ENCODE measurements around the gene TMEM117. TPM values are rescaled to one million over a fixed set of nuclear protein-coding genes. Genes with fewer than 3 reads are reported as not detected.

The TMEM117 gene
- total and polyA plus RNA-seq, 2 donors (not counting 3 experiments of a cell fraction or from before 2014, with no cell fraction given), result 1.2 to 3.8 TPM

- no TSS peak for BruUV-seq (replicated peaks)
- TF ChIP-seq POLR2AphosphoS5 (IDR thresholded peaks at IDR 0.05; ENCODE audit: insufficient read depth, low read depth, low read length), result no peak
- no peak for TF ChIP-seq POLR2A (IDR thresholded peaks at IDR 0.05; ENCODE audit: low read depth, low read length)
- no peak for TF ChIP-seq GATA2 (IDR thresholded peaks at IDR 0.05; ENCODE audit: insufficient read depth, insufficient read length, low read depth, low read length)
- H3K27ac ChIP-seq (ENCODE audit: insufficient read depth, low read depth, low read length), result no peak overlapping the region
- ChIA-PET POLR2A (no interaction called here), CTCF (no interaction called here)
- intact Hi-C loops (cut with micrococcal nuclease) (no loop called here), dilution Hi-C loops (cut with MboI; ENCODE audit: extremely low pct_ligation_motif_present, low sequenced_read_pairs) (no loop called here)
- no peak overlapping the region for H2AFZ ChIP-seq (ENCODE audit: low read depth, low read length)
- no peak for DNase-seq (ENCODE audit: low read depth, low spot score)
- no peak overlapping the region for H3K4me3 ChIP-seq (replicated peaks in 1 of 3; ENCODE audit: insufficient read depth in 1 of 3, low read depth in 1 of 3, low read length in 3 of 3)
- no peaks in the 10 kb centered on the region for H3K9me1 ChIP-seq (replicated peaks; ENCODE audit: control insufficient read depth, extremely low read depth, insufficient read depth, low read length)
- FAIRE-seq, result no peak
- H3K79me2 ChIP-seq (ENCODE audit: control insufficient read depth, insufficient read depth, low read length), result no peaks in the 10 kb centered on the region
- no peaks in the 10 kb centered on the region for H3K9me3 ChIP-seq (replicated peaks; ENCODE audit: control insufficient read depth, insufficient read depth, low read length)
- no peaks in the 10 kb centered on the region for H3K27me3 ChIP-seq (ENCODE audit: control insufficient read depth in 2 of 2, insufficient read depth in 2 of 2, low read length in 2 of 2)
- no peak overlapping the region for H3K4me2 ChIP-seq (ENCODE audit: insufficient read depth, low read length)
- no peaks in the 10 kb centered on the region for H3K36me3 ChIP-seq (ENCODE audit: control insufficient read depth in 2 of 2, extremely low read depth in 1 of 2, insufficient read depth in 2 of 2, low read length in 2 of 2)
- H3K9ac ChIP-seq (replicated peaks; ENCODE audit: extremely low read depth, insufficient read depth, low read length), result no peak overlapping the region
- H4K20me1 ChIP-seq (replicated peaks; ENCODE audit: control insufficient read depth, extremely low read depth, insufficient read depth, low read length), result no peaks in the 10 kb centered on the region
- no peaks in the 10 kb centered on the region for H3K4me1 ChIP-seq (ENCODE audit: control insufficient read depth, extremely low read depth, insufficient read depth, low read length)
Observed at GRCh38 chr12:43981726-43982125, 145.8 kb downstream of the TMEM117 start.

GRCh38 chr12:43982544-43982943, 146.7 kb downstream of the TMEM117 start:
- intact Hi-C loops (cut with micrococcal nuclease) (no loop called here), dilution Hi-C loops (cut with MboI; ENCODE audit: extremely low pct_ligation_motif_present, low sequenced_read_pairs) (no loop called here)
- Histone ChIP-seq H3K9me1 (replicated peaks; ENCODE audit: control insufficient read depth, extremely low read depth, insufficient read depth, low read length) (no peaks in the 10 kb centered on the region), H3K4me2 (ENCODE audit: insufficient read depth, low read length) (no peak overlapping the region), H3K79me2 (ENCODE audit: control insufficient read depth, insufficient read depth, low read length) (no peaks in the 10 kb centered on the region), H4K20me1 (replicated peaks; ENCODE audit: control insufficient read depth, extremely low read depth, insufficient read depth, low read length) (no peaks in the 10 kb centered on the region), H3K4me1 (ENCODE audit: control insufficient read depth, extremely low read depth, insufficient read depth, low read length) (no peaks in the 10 kb centered on the region), H3K36me3 (ENCODE audit: control insufficient read depth in 2 of 2, extremely low read depth in 1 of 2, insufficient read depth in 2 of 2, low read length in 2 of 2) (no peaks in the 10 kb centered on the region), H3K27ac (ENCODE audit: insufficient read depth, low read depth, low read length) (no peak overlapping the region), H3K27me3 (ENCODE audit: control insufficient read depth in 2 of 2, insufficient read depth in 2 of 2, low read length in 2 of 2) (no peaks in the 10 kb centered on the region), H3K9me3 (replicated peaks; ENCODE audit: control insufficient read depth, insufficient read depth, low read length) (no peaks in the 10 kb centered on the region), H3K9ac (replicated peaks; ENCODE audit: extremely low read depth, insufficient read depth, low read length) (no peak overlapping the region), H2AFZ (ENCODE audit: low read depth, low read length) (no peak overlapping the region), H3K4me3 (replicated peaks in 1 of 3; ENCODE audit: insufficient read depth in 1 of 3, low read depth in 1 of 3, low read length in 3 of 3) (no peak overlapping the region)
- ChIA-PET POLR2A (no interaction called here), CTCF (no interaction called here)
- FAIRE-seq (no peak), DNase-seq (ENCODE audit: low read depth, low spot score) (no peak)
- no peak for TF ChIP-seq EZH2 (IDR thresholded peaks at IDR 0.05; ENCODE audit: borderline replicate concordance, low read depth, low read length, severe bottlenecking)
- TF ChIP-seq JUN (IDR thresholded peaks at IDR 0.05; ENCODE audit: borderline replicate concordance, insufficient read depth, insufficient read length, low read depth), result no peak
- TF ChIP-seq FOS (IDR thresholded peaks at IDR 0.05; ENCODE audit: borderline replicate concordance, insufficient read depth, low read length), result no peak
- TF ChIP-seq POLR2AphosphoS5 (IDR thresholded peaks at IDR 0.05; ENCODE audit: insufficient read depth, low read depth, low read length), result no peak
- TF ChIP-seq CTCF (IDR thresholded peaks at IDR 0.05; ENCODE audit: extremely low read depth in 1 of 2, insufficient read depth in 1 of 2, low read depth in 1 of 2, low read length in 2 of 2), result no peak
- TF ChIP-seq GATA2 (IDR thresholded peaks at IDR 0.05; ENCODE audit: insufficient read depth, insufficient read length, low read depth, low read length), result no peak
- no peak for TF ChIP-seq MYC (IDR thresholded peaks at IDR 0.05; ENCODE audit: low read depth, low read length)
- no peak for TF ChIP-seq POLR2A (IDR thresholded peaks at IDR 0.05; ENCODE audit: low read depth, low read length)
- TF ChIP-seq MAX (IDR thresholded peaks at IDR 0.05; ENCODE audit: insufficient read depth, insufficient read length), result no peak
- no TSS peak for BruUV-seq (replicated peaks)

Measured in endothelial cell of umbilical vein (primary cell).